ENCODE results near the gene CTF1. TPM values are rescaled to one million over a fixed set of nuclear protein-coding genes. Genes with fewer than 3 reads are reported as not detected.

Gene CTF1
- total and polyA plus RNA-seq, 2 donors (not counting 1 experiment from before 2014, with no cell fraction given), result 0.78 to 0.81 TPM

DNA sequence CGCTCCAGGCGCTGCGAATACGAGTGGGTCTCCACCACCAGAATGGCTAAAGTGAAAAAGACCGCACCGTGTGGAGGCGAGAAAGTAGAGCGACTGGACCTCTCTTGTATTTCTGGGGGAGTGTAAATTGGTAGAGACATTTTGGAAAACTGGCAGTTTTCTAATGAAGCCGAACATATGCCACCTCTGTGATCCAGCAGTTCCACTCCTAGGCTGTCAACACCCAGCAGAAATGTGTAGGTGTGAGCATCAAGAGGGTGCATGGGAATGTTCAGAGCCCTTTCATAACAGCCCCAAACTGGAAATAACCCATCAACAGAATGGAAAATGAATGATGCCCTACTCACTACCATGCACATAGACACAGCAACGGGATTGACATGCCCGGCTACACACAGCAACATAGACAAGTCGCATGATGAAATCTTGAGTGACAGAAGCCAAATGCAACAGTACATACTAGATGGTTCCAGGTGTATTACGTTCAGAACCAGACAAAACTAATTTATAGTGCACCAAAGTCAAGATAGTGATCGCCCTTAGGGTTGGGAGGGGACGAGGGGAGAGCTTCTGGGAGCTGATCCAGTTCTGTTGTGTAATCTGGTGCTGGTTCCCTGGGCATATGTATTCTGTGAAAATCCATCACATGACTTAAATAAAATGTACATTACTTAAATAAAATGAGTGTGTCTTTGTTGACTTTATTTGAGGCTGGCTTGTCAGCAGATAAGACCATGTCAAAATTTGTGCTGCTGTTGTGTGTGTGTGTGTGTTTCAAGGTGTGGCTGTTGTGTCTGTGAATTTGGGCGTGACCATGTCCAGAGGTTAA lies 1.7 kb upstream of the CTF1 start:
- TF ChIP-seq, protein P1, sequence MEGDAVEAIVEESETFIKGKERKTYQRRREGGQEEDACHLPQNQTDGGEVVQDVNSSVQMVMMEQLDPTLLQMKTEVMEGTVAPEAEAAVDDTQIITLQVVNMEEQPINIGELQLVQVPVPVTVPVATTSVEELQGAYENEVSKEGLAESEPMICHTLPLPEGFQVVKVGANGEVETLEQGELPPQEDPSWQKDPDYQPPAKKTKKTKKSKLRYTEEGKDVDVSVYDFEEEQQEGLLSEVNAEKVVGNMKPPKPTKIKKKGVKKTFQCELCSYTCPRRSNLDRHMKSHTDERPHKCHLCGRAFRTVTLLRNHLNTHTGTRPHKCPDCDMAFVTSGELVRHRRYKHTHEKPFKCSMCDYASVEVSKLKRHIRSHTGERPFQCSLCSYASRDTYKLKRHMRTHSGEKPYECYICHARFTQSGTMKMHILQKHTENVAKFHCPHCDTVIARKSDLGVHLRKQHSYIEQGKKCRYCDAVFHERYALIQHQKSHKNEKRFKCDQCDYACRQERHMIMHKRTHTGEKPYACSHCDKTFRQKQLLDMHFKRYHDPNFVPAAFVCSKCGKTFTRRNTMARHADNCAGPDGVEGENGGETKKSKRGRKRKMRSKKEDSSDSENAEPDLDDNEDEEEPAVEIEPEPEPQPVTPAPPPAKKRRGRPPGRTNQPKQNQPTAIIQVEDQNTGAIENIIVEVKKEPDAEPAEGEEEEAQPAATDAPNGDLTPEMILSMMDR (IDR thresholded peaks at IDR 0.05), result no peak
- peaks cover 48% of the 10 kb centered on the region for H3K4me1 Mint-ChIP-seq
- peak overlapping the region; percentile 63 to 77 for H3K27ac ChIP-seq (ENCODE audit: low read length in 2 of 2)
- peaks cover 8% of the 10 kb centered on the region for H4K20me1 ChIP-seq (ENCODE audit: control insufficient read depth, insufficient read depth, low read length, poor library complexity, severe bottlenecking)
- peaks cover 0 to 2% (median 0%) of the 10 kb centered on the region in 3 donors for H3K9me3 ChIP-seq (ENCODE audit: control extremely low read depth in 1 of 3, control insufficient read depth in 2 of 3, insufficient read depth in 1 of 3, low read length in 2 of 3)
- POLR2A ChIA-PET, result no interaction called here
- peak overlapping the region; percentile 91 for H3K4me3 Mint-ChIP-seq
- peak overlapping the region in 4 of 5 experiments; percentile 32 to 72 (median 66) for H3K4me3 ChIP-seq (ENCODE audit: control extremely low read depth in 1 of 5, extremely low read depth in 1 of 5, insufficient read depth in 1 of 5, low read depth in 2 of 5, low read length in 4 of 5)
- DNase-seq, result peak; percentile 44
- H2AFZ ChIP-seq (ENCODE audit: insufficient read depth, low read depth, low read length, poor library complexity, severe bottlenecking), result peak overlapping the region; percentile 85
- H3K36me3 ChIP-seq (replicated peaks in 1 of 2; ENCODE audit: control extremely low read depth in 1 of 2, control insufficient read depth in 1 of 2, extremely low read depth in 1 of 2, insufficient read depth in 2 of 2, low read length in 1 of 2), result no peaks in the 10 kb centered on the region
- intact Hi-C loops (cut with micrococcal nuclease), result no loop called here
- H3K9ac ChIP-seq (ENCODE audit: low read length), result peak overlapping the region; percentile 54
- CTCF ChIA-PET, result interaction anchor here (0.6 kb wide), 1 partner anchor 87 kb away, joined by 3 read pairs; no protein-coding TSS in a partner anchor
- H3K4me2 ChIP-seq (replicated peaks; ENCODE audit: low read depth, low read length, poor library complexity, severe bottlenecking), result peak overlapping the region; percentile 84
- H3K27ac Mint-ChIP-seq, result peak overlapping the region; percentile 93
- H3K27me3 Mint-ChIP-seq, result no peaks in the 10 kb centered on the region
- no peaks in the 10 kb centered on the region for H3K27me3 ChIP-seq (replicated peaks in 1 of 4; ENCODE audit: control extremely low read depth in 1 of 4, control insufficient read depth in 3 of 4, insufficient read depth in 4 of 4, low read length in 3 of 4)
- peaks cover 9% of the 10 kb centered on the region for H3K79me2 ChIP-seq (ENCODE audit: control insufficient read depth, insufficient read depth, low read length)
- ATAC-seq (ENCODE audit: low read depth), result no peak
- H3K4me1 ChIP-seq (ENCODE audit: control insufficient read depth in 2 of 2, insufficient read depth in 2 of 2, low read length in 2 of 2), result peaks cover 32 to 43% of the 10 kb centered on the region in 2 donors
- H3K9me3 Mint-ChIP-seq (ENCODE audit: insufficient read depth), result no peaks in the 10 kb centered on the region
- 56% methylated on average over 5 of the region's 16 CpGs for WGBS (ENCODE audit: insufficient coverage)

DNA sequence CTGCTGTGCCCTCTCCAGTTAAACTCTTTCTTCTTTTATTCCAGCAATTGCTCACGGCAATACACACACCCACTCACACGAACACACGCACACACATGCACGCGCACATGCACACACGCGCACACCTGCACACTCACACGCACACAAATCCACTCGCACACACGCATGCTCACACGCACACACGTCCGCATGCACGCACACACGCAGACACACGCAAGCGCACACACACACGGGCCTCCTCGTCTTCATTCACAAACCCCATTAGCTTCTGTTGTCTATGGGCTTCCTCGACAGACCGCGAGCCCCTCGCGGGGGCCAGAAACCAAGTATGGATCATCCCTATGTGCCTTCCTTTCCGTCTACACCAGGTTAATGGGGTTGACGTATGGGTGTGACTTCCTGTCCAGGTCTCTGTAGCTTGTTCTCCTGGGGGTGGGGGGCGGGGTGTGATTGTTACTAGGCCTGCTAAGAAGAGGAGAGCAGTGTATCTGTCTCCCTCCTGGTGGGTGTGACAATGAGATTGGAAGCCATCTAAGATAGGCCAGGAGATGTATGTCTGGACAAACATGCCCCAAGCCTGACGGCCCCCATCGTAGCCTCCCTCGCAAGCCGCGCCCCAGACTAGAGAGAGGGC lies 670 bp upstream of the CTF1 start:
- no peak overlapping the region for H3K4me3 ChIP-seq (ENCODE audit: control extremely low read depth in 1 of 5, extremely low read depth in 1 of 5, insufficient read depth in 1 of 5, low read depth in 2 of 5, low read length in 4 of 5)
- no peak overlapping the region for H3K27ac ChIP-seq (ENCODE audit: low read length in 2 of 2)
- no peaks in the 10 kb centered on the region for H3K9me3 Mint-ChIP-seq (ENCODE audit: insufficient read depth)
- H4K20me1 ChIP-seq (ENCODE audit: control insufficient read depth, insufficient read depth, low read length, poor library complexity, severe bottlenecking), result peaks cover 8% of the 10 kb centered on the region
- no peaks in the 10 kb centered on the region for H3K27me3 ChIP-seq (replicated peaks in 1 of 4; ENCODE audit: control extremely low read depth in 1 of 4, control insufficient read depth in 3 of 4, insufficient read depth in 4 of 4, low read length in 3 of 4)
- H3K27ac Mint-ChIP-seq, result peak overlapping the region; percentile 93
- intact Hi-C loops (cut with micrococcal nuclease), result no loop called here
- H3K4me2 ChIP-seq (replicated peaks; ENCODE audit: low read depth, low read length, poor library complexity, severe bottlenecking), result peak overlapping the region; percentile 93
- peaks cover 32 to 43% of the 10 kb centered on the region in 2 donors for H3K4me1 ChIP-seq (ENCODE audit: control insufficient read depth in 2 of 2, insufficient read depth in 2 of 2, low read length in 2 of 2)
- H3K9me3 ChIP-seq (ENCODE audit: control extremely low read depth in 1 of 3, control insufficient read depth in 2 of 3, insufficient read depth in 1 of 3, low read length in 2 of 3), result peaks cover 0 to 2% (median 0%) of the 10 kb centered on the region in 3 donors
- H3K9ac ChIP-seq (ENCODE audit: low read length), result no peak overlapping the region
- peak overlapping the region; percentile 91 for H3K4me3 Mint-ChIP-seq
- no peak for ATAC-seq (ENCODE audit: low read depth)
- no peaks in the 10 kb centered on the region for H3K36me3 ChIP-seq (replicated peaks in 1 of 2; ENCODE audit: control extremely low read depth in 1 of 2, control insufficient read depth in 1 of 2, extremely low read depth in 1 of 2, insufficient read depth in 2 of 2, low read length in 1 of 2)
- H2AFZ ChIP-seq (ENCODE audit: insufficient read depth, low read depth, low read length, poor library complexity, severe bottlenecking), result peak overlapping the region; percentile 94
- 88% methylated on average over 26 of the region's 32 CpGs for WGBS (ENCODE audit: insufficient coverage)
- TF ChIP-seq EZH2 (IDR thresholded peaks at IDR 0.05; ENCODE audit: borderline replicate concordance, insufficient read depth, low read depth, low read length, poor library complexity, severe bottlenecking), result no peak
- TF ChIP-seq, protein P1 (IDR thresholded peaks at IDR 0.05), result no peak
- ChIA-PET POLR2A (interaction anchor here (0.6 to 2.2 kb wide), 3 partner anchors 20 to 560 kb away, joined by 3 to 15 read pairs (median 7); no protein-coding TSS in a partner anchor), CTCF (interaction anchor here (0.6 to 3.5 kb wide), 3 partner anchors 22 to 88 kb away, joined by 3 to 25 read pairs (median 3); no protein-coding TSS in a partner anchor)
- peaks cover 48% of the 10 kb centered on the region for H3K4me1 Mint-ChIP-seq
- peak; percentile 38 for DNase-seq
- no peaks in the 10 kb centered on the region for H3K27me3 Mint-ChIP-seq
- peaks cover 8% of the 10 kb centered on the region for H3K79me2 ChIP-seq (ENCODE audit: control insufficient read depth, insufficient read depth, low read length)
